Brain microvascular endothelial cell (primary cell): Measurements from ENCODE around the gene TMEM151B.

Source experiments
- DNase-seq: peaks from one replicate; pipeline ENCODE4 v3.0.0-alpha.2; 2020
- H3K27ac ChIP-seq: fragments of 250-450 bp; sonication (Bioruptor Pico); 2 replicates; pipeline ENCODE4 v1.5.1; 2020; ENCODE audit warnings: mild to moderate bottlenecking, moderate library complexity
- H3K27me3 ChIP-seq: fragments of 250-450 bp; sonication (Bioruptor Pico); replicated peaks from 2 replicates; pipeline ENCODE4 v1.5.1; 2020; ENCODE audit warnings: mild to moderate bottlenecking
- H3K36me3 ChIP-seq: fragments of 250-450 bp; sonication (Bioruptor Pico); replicated peaks from 2 replicates; pipeline ENCODE4 v1.5.1; 2020; ENCODE audit warnings: mild to moderate bottlenecking
- H3K4me3 ChIP-seq: 2 replicates; pipeline ENCODE4 v1.5.1; 2011; ENCODE audit warnings: low read depth, mild to moderate bottlenecking, control low read depth, low read length, moderate library complexity
- CTCF ChIP-seq: IDR thresholded peaks from 2 replicates; pipeline ENCODE4 v1.5.1; 2011; ENCODE audit warnings: low read depth, mild to moderate bottlenecking, moderate library complexity, low read length, control low read depth, inconsistent platforms; ENCODE audit errors: missing control alignments
- in situ Hi-C: cut with HindIII; loops from 2 replicates; pipeline ENCODE4 v1.10.0; 2017; ENCODE audit warnings: low sequenced_read_pairs, low pct_ligation_motif_present

Gene TMEM151B

GRCh38 chr6:44227148-44227793, 43.0 kb upstream of the TMEM151B start:
- TF ChIP-seq CTCF = no peak
- Histone ChIP-seq H3K27ac (no peak overlapping the region), H3K4me3 (no peak overlapping the region), H3K27me3 (no peaks in the 10 kb centered on the region), H3K36me3 (peaks cover 4% of the 10 kb centered on the region)
- in situ Hi-C loops = no loop called here
- DNase-seq = no peak

DNA sequence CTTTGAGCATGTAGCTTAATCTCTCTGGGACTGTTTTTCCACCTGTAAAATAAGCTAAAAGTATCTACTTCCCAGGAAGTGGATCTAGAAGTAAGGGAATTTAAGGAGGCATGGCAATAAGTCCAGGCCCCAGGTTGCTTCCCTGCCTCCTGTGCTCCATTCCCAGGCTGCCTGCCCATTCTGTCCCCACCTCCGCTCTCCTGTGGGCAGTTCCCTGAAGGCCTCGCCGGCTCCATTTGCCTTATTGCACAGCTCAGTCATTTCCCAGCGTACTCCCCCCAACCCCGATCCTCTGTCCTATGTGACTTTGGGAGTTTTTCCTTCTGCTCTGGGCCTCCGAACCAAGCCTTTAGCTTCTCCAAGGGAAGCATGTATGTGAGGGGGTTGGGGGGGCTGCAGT, 42.2 kb upstream of the TMEM151B start:
- DNase-seq = no peak
- Histone ChIP-seq H3K36me3 (peaks cover 4% of the 10 kb centered on the region), H3K4me3 (no peak overlapping the region), H3K27me3 (no peaks in the 10 kb centered on the region), H3K27ac (no peak overlapping the region)
- in situ Hi-C loops = no loop called here
- no peak for TF ChIP-seq CTCF

- no peak overlapping the region for H3K4me3 ChIP-seq
- peaks cover 4% of the 10 kb centered on the region for H3K36me3 ChIP-seq
- H3K27me3 ChIP-seq = no peaks in the 10 kb centered on the region
- TF ChIP-seq CTCF = no peak
- DNase-seq = no peak
- H3K27ac ChIP-seq = no peak overlapping the region
- in situ Hi-C loops = no loop called here
Observed at GRCh38 chr6:44228433-44228832, 41.8 kb upstream of the TMEM151B start.

DNA sequence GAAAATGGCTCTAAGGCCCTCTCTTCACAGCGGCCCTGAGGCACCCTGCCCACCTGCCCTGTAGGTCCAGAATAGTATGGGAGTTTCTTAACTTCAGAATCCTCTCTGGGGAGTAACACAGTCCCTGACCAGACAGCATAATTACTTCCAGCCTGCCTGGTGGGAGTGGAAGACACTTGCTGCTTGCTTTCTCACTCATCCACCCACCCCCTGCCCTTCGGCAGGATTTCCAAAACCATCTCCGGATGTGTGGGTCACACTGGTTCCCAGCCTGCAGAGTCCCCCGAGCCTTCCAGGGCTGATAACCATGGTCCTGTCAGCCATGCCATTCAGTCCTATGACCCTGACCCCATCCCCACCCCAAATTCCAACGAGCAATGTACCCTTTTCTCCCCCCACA, 41.4 kb upstream of the TMEM151B start:
- Histone ChIP-seq H3K27ac (no peak overlapping the region), H3K4me3 (no peak overlapping the region), H3K27me3 (no peaks in the 10 kb centered on the region), H3K36me3 (peaks cover 4% of the 10 kb centered on the region)
- no peak for DNase-seq
- TF ChIP-seq CTCF = no peak
- in situ Hi-C loops = no loop called here

DNA sequence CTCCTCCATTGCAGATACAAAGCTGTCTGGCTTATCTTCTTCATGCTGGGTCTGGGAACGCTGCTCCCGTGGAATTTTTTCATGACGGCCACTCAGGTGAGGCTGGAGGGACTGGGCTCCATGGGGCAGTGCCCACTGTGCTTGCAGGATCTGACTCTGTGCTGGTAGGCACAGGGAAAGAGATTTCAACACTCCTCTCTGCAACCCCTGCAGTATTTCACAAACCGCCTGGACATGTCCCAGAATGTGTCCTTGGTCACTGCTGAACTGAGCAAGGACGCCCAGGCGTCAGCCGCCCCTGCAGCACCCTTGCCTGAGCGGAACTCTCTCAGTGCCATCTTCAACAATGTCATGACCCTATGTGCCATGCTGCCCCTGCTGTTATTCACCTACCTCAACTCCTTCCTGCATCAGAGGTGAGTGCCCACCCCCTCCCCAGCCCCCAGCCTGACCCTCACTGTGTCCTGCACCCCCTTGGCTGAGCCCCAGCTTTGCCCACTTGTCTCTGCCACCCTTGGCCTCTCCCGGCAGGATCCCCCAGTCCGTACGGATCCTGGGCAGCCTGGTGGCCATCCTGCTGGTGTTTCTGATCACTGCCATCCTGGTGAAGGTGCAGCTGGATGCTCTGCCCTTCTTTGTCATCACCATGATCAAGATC, 40.7 kb upstream of the TMEM151B start:
- H3K36me3 ChIP-seq = peaks cover 4% of the 10 kb centered on the region
- H3K27me3 ChIP-seq = no peaks in the 10 kb centered on the region
- H3K4me3 ChIP-seq = no peak overlapping the region
- in situ Hi-C loops = no loop called here
- no peak for DNase-seq
- no peak for TF ChIP-seq CTCF
- H3K27ac ChIP-seq = no peak overlapping the region
